HepG2 (cell line): ENCODE data around the gene ANKRD11. TPM values are rescaled to one million over a fixed set of nuclear protein-coding genes. Genes with fewer than 3 reads are reported as not detected.

Experiments used
- ATAC-seq: fragments of 200-7000 bp; cut with Tn5 transposase; 3 replicates; pipeline ENCODE4 v1.9.1; 2020; ENCODE audit warnings: mild to moderate bottlenecking, moderate library complexity
- BruUV-seq: library from RNA; stranded (reverse); fragments of 400-500 nt; replicated peaks from 2 replicates; lab custom pipeline; 2021; lab: Mats Ljungman, UMichigan
- CTCF ChIA-PET: fragments of 300-600 bp; formaldehyde crosslinking; extraction: SDS; loops from one replicate; lab custom pipeline; 2021; ENCODE audit warnings: low total read pairs, inconsistent platforms, low intra/inter-chr PET ratio; lab: Yijun Ruan, JAX
- POLR2A ChIA-PET: fragments of 350-600 bp; sonication (Branson Sonifier 250); formaldehyde crosslinking; loops from one replicate; lab custom pipeline; 2020; ENCODE audit warnings: antibody characterized with exemption, inconsistent platforms; lab: Yijun Ruan, JAX
- DNase-seq: peaks from one replicate; pipeline ENCODE4 v3.0.0-alpha.2; 2015; ENCODE audit warnings: low spot score
- FAIRE-seq: peaks from 3 replicates; lab custom pipeline; 2011; peaks lifted over from hg19 to GRCh38; lab: Jason Lieb, UNC
- H2AFZ ChIP-seq: one replicate; pipeline ENCODE4 v1.6.1; 2011; ENCODE audit warnings: low read length, inconsistent platforms
- H3K27ac ChIP-seq: fragments of 300-600 bp; 3 replicates; pipeline ENCODE4 v1.8.0; 2011; ENCODE audit warnings: mixed run types, mild to moderate bottlenecking, mixed read lengths, low read length, inconsistent platforms; ENCODE audit not compliant: insufficient read depth; ENCODE audit errors: extremely low read length
- H3K27me3 ChIP-seq, 2 experiments: fragments of 200-600 bp in 1 of 2; 2 replicates in 1 of 2; 3 replicates in 1 of 2; pipeline versions ENCODE4 v1.6.0 to v1.8.0; 2011; ENCODE audit warnings: low read length in 2 of 2, mild to moderate bottlenecking in 2 of 2, moderate library complexity in 2 of 2, inconsistent platforms in 1 of 2; ENCODE audit not compliant: insufficient read depth in 2 of 2, control insufficient read depth in 1 of 2
- H3K36me3 ChIP-seq, 2 experiments: fragments of 200-600 bp in 1 of 2; replicated peaks in 1 of 2; 2 replicates in 1 of 2; 3 replicates in 1 of 2; pipeline versions ENCODE4 v1.5.1 to v1.8.0; 2011; ENCODE audit warnings: low read length in 2 of 2, inconsistent platforms in 1 of 2; ENCODE audit not compliant: insufficient read depth in 2 of 2, control insufficient read depth in 1 of 2
- H3K4me1 ChIP-seq: 2 replicates; pipeline ENCODE4 v1.5.1; 2012; ENCODE audit warnings: low read length, inconsistent platforms; ENCODE audit not compliant: insufficient read depth
- H3K4me2 ChIP-seq: 2 replicates; pipeline ENCODE4 v1.6.0; 2011; ENCODE audit warnings: low read depth, low read length, inconsistent platforms
- H3K4me3 ChIP-seq, 3 experiments: fragments of 200-600 bp in 1 of 3; sonication (generic), shearing (Covaris generic) in 1 of 3; replicated peaks in 1 of 3; 2 replicates each; pipeline ENCODE4 v1.5.1; 2011 to 2016; ENCODE audit warnings: low read length in 3 of 3, inconsistent platforms in 2 of 3, low read depth in 2 of 3, mild to moderate bottlenecking in 2 of 3, control low read depth in 1 of 3, mixed read lengths in 1 of 3; ENCODE audit not compliant: insufficient read depth in 1 of 3
- H3K79me2 ChIP-seq: one replicate; pipeline ENCODE4 v1.6.1; 2011; ENCODE audit warnings: low read length, inconsistent platforms; ENCODE audit not compliant: insufficient read depth
- H3K9ac ChIP-seq: 2 replicates; pipeline ENCODE4 v1.6.0; 2011; ENCODE audit warnings: mild to moderate bottlenecking, low read depth, low read length, inconsistent platforms; ENCODE audit not compliant: insufficient read depth
- H3K9me3 ChIP-seq: 2 replicates; pipeline ENCODE4 v1.5.1; 2012; ENCODE audit warnings: mild to moderate bottlenecking, low read length
- H4K20me1 ChIP-seq: 2 replicates; pipeline ENCODE4 v1.6.0; 2011; ENCODE audit warnings: inconsistent platforms, mild to moderate bottlenecking, low read length, moderate library complexity; ENCODE audit not compliant: insufficient read depth
- DMAP1 ChIP-seq: IDR thresholded peaks from 2 replicates; pipeline ENCODE4 v1.6.1; 2016
- FLYWCH1 ChIP-seq: sonication (generic); formaldehyde crosslinking; IDR thresholded peaks from 2 replicates; pipeline ENCODE4 v1.8.1; 2023; ENCODE audit warnings: mild to moderate bottlenecking, missing genetic modification reagents
- GTF3A ChIP-seq: sonication (generic); formaldehyde crosslinking; conservative IDR thresholded peaks from 2 replicates; pipeline ENCODE4 v1.4.0; 2020; ENCODE audit warnings: mild to moderate bottlenecking, missing genetic modification reagents
- GZF1 ChIP-seq: sonication (generic); formaldehyde crosslinking; IDR thresholded peaks from 2 replicates; pipeline ENCODE4 v1.5.1; 2020; ENCODE audit warnings: mild to moderate bottlenecking, missing genetic modification reagents
- HINFP ChIP-seq: sonication (generic); formaldehyde crosslinking; IDR thresholded peaks from 2 replicates; pipeline ENCODE4 v1.4.0; 2020; ENCODE audit warnings: low read depth, mild to moderate bottlenecking, missing genetic modification reagents
- HNRNPH1 ChIP-seq: fragments of 200-400 bp; formaldehyde crosslinking; optimal IDR thresholded peaks from 2 replicates; pipeline ENCODE3; 2017; ENCODE audit warnings: mild to moderate bottlenecking, low read depth, low read length
- MED1 ChIP-seq: sonication (generic); formaldehyde crosslinking; IDR thresholded peaks from 2 replicates; pipeline ENCODE4 v1.4.0; 2020; ENCODE audit warnings: missing genetic modification reagents
- RBFOX2 ChIP-seq: fragments of 200-400 bp; formaldehyde crosslinking; IDR thresholded peaks from 2 replicates; pipeline ENCODE4 v1.6.1; 2017; ENCODE audit warnings: low read depth, mild to moderate bottlenecking, low read length
- RERE ChIP-seq: IDR thresholded peaks from 2 replicates; pipeline ENCODE4 v1.6.1; 2016; ENCODE audit warnings: low read depth, missing genetic modification reagents, missing compliant biosample characterization
- RFX1 ChIP-seq: fragments of 450-650 bp; IDR thresholded peaks from 2 replicates; pipeline ENCODE4 v1.6.1; 2017
- THYN1 ChIP-seq: sonication (generic); formaldehyde crosslinking; IDR thresholded peaks from 2 replicates; pipeline ENCODE4 v1.8.1; 2023; ENCODE audit warnings: low read depth, mild to moderate bottlenecking, moderate library complexity, missing genetic modification reagents, borderline replicate concordance
- ZBTB37 ChIP-seq: sonication (generic); formaldehyde crosslinking; IDR thresholded peaks from 2 replicates; pipeline ENCODE4 v1.4.0; 2020; ENCODE audit warnings: mild to moderate bottlenecking, missing genetic modification reagents
- ZFP41 ChIP-seq: sonication (generic); formaldehyde crosslinking; IDR thresholded peaks from 2 replicates; pipeline ENCODE4 v1.4.0; 2020; ENCODE audit warnings: mild to moderate bottlenecking, missing genetic modification reagents, borderline replicate concordance
- ZMAT3 ChIP-seq: sonication (generic); formaldehyde crosslinking; conservative IDR thresholded peaks from 2 replicates; pipeline ENCODE4 v1.7.0; 2021; ENCODE audit warnings: missing genetic modification reagents
- WGBS: methylation state at CpG from one replicate; pipeline ENCODE4 v1.1.6; 2017; ENCODE audit warnings: low lambda C conversion rate; 5-methylcytosine and 5-hydroxymethylcytosine counted together
- in situ Hi-C: cut with HindIII; loops from 2 replicates; pipeline ENCODE4 v1.10.0; 2017; ENCODE audit warnings: low pct_unique_long_range_greater_than_20kb; ENCODE audit not compliant: extremely low pct_ligation_motif_present
- intact Hi-C: fragments of 100-400 bp; cut with micrococcal nuclease; formaldehyde crosslinking; loops from one replicate; pipeline ENCODE4 v1.10.0; 2022; ENCODE audit not compliant: unreplicated experiment
- polyA plus RNA-seq, 8 experiments: library from polyadenylated mRNA; depleted of rRNA in 3 of 8; stranded (reverse) in 7 of 8; unstranded in 1 of 8; fragments of >200 nt; fragmentation: Illumina TruSeq in 4 of 8; extraction: Trizol in 4 of 8; gene quantifications; 2 replicates each; pipeline versions ENCODE4 v1.2.1 to v1.2.3, GENCODE V29; 2011 to 2016; ENCODE audit warnings: low read depth in 4 of 8, missing spikeins in 1 of 8, mixed read lengths in 1 of 8; ENCODE audit not compliant: insufficient read depth in 1 of 8
- total RNA-seq, 5 experiments: library from RNA; depleted of rRNA; stranded (reverse); fragments of >200 nt; fragmentation: Illumina TruSeq; extraction: Trizol; gene quantifications; 2 replicates each; pipeline ENCODE4 v1.2.3, GENCODE V29; 2016; ENCODE audit warnings: low read depth in 1 of 5

The ANKRD11 gene
- total and polyA plus RNA-seq, 2 of the 13 experiments (the other 11 are each of a cell fraction or from before 2014, with no cell fraction given) = 21.4 to 38.4 TPM

- WGBS = 95% methylated on average over 31 of the region's 44 CpGs
- Histone ChIP-seq H3K27ac (no peak overlapping the region), H4K20me1 (no peaks in the 10 kb centered on the region), H3K4me1 (peaks cover 19% of the 10 kb centered on the region), H3K27me3 (no peaks in the 10 kb centered on the region), H3K4me3 (no peak overlapping the region), H2AFZ (no peak overlapping the region), H3K79me2 (peaks cover 7% of the 10 kb centered on the region), H3K9ac (no peak overlapping the region), H3K36me3 (no peaks in the 10 kb centered on the region), H3K4me2 (no peak overlapping the region), H3K9me3 (no peaks in the 10 kb centered on the region)
- CTCF ChIA-PET = no interaction called here
- BruUV-seq = no TSS peak
- no peak for ATAC-seq
- intact Hi-C loops (no loop called here), in situ Hi-C loops (no loop called here)
- no peak for DNase-seq
- POLR2A ChIA-PET = no interaction called here
- FAIRE-seq = no peak
- no peak for TF ChIP-seq MED1 (CRISPR knock-in tag)
- no peak for TF ChIP-seq ZMAT3 (CRISPR knock-in tag)
- TF ChIP-seq GTF3A = no peak
- no peak for TF ChIP-seq RFX1
- TF ChIP-seq DMAP1 = no peak
- TF ChIP-seq RERE = no peak
- TF ChIP-seq HINFP (CRISPR knock-in tag) = no peak
- no peak for TF ChIP-seq FLYWCH1 (CRISPR knock-in tag)
- no peak for TF ChIP-seq GZF1 (CRISPR knock-in tag)
- no peak for TF ChIP-seq ZFP41
- TF ChIP-seq HNRNPH1 = no peak
- no peak for TF ChIP-seq ZBTB37 (CRISPR knock-in tag)
- TF ChIP-seq RBFOX2 = no peak
- TF ChIP-seq THYN1 (CRISPR knock-in tag) = no peak
Observed at GRCh38 chr16:89257281-89257731, 233.1 kb downstream of the ANKRD11 start.
